Measurements from ENCODE around the gene VDAC1. TPM values are rescaled to one million over a fixed set of nuclear protein-coding genes. Genes with fewer than 3 reads are reported as not detected.

VDAC1 gene, protein sequence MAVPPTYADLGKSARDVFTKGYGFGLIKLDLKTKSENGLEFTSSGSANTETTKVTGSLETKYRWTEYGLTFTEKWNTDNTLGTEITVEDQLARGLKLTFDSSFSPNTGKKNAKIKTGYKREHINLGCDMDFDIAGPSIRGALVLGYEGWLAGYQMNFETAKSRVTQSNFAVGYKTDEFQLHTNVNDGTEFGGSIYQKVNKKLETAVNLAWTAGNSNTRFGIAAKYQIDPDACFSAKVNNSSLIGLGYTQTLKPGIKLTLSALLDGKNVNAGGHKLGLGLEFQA
- 381 to 420 TPM (median 405 TPM) in 5 replicates for total RNA-seq (2022; extraction: Qiagen RNA extraction; ENCODE audit: low read depth)

DNA sequence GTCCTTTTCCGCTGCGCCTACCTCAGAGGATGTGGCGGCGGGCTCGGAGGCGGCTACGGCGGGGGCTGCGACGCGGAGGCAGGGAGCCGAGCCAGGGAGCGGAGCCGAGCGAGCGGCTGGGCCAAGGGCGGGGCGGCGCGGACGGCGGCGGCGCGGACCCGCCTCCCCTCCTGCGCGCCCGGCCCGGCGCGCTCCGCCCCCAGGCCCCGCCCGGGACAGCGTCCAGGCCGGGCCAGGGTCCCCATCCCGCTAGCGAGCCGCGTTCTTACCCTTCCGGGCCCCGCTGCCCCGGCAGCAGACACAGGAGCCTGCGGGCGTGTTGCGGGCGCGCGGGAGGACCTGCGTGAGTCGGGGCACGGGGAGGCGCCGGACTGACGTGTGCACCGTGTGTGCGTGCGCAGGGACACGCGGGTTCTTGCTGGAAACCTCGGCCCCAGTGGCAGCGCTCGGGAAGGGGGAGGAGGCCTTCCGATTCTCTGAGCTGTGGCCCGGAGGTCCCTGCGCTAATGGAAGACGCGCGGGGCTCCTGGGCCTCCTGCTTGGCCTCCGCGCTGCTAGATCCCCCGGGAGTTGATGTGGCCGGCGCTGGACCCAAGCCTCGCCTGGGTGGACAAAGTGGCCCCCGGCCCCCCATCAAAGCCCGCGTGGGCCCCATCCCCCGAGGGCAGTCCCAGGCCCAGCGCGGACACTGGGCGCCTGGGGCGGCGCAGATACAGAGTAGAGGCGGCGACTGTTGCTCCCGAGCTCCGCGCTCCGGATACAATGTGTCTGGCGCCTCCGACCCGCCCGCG is at the start of gene VDAC1:
Gene VDAC1, minus strand, starts transcription at position 350 of the 791 bp plus-strand sequence. CDS start 11,963 bp downstream, outside the sequence.

DNA sequence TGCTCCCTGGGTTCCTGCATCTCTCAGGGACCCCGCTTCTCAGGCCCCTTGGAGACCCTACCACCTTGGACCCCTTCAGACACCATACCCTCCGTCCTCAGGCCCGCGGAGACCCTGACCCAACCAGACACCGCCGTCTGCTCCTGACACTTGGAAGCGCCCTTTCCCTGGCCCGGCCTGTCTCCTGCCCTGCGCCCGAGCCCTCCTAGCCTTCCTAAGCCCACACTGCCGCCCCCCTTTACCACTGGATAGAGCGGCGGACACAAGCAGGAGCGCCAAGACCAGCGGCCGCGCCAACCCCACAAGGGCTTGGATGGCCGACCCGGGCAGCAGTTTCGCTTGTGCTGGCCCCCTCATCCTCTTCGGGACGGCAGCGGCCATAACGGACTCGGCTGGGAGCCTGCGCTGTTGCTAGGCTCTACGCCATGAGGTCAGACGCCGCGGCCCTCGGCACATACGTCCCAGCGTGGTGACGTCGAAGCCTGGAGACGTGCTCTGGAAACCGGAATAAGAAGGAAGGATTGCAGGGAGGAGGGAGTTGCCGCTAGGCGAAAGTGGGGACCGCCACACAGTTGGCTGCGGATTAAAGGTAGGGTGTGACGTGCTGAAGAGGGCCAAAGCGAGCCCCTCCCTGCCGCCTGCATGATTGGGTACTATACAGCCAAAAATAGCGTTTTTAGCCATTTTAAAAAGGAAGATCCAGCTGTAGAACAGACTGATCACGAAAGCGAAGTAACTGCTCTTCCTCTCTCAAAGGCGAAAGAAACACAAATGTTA is 36.4 kb downstream of the VDAC1 start, which contains the start of gene C5orf15:
Gene C5orf15, minus strand, starts transcription at position 422 of the 777 bp plus-strand sequence. Its CDS starts 41 bp downstream, at position 381.

Other genes starting within 250 kb of the VDAC1 start
- gene C5orf15, start 36.4 kb downstream of the VDAC1 start, total RNA-seq (2022; extraction: Qiagen RNA extraction; ENCODE audit: low read depth) = 49.4 to 62.4 TPM (median 56.7 TPM) in 5 replicates
- 15.5 to 19.9 TPM (median 17.7 TPM) in 5 replicates for gene TCF7, start 109.7 kb upstream of the VDAC1 start, total RNA-seq (2022; extraction: Qiagen RNA extraction; ENCODE audit: low read depth)
- 621 to 779 TPM (median 638 TPM) in 5 replicates for gene SKP1, start 172.0 kb upstream of the VDAC1 start, total RNA-seq (2022; extraction: Qiagen RNA extraction; ENCODE audit: low read depth)
- gene PPP2CA, start 221.1 kb upstream of the VDAC1 start, total RNA-seq (2022; extraction: Qiagen RNA extraction; ENCODE audit: low read depth) = 235 to 294 TPM (median 274 TPM) in 5 replicates